Thoracic aorta (tissue), 2 donors: Measurements from ENCODE around the gene NREP. TPM values are rescaled to one million over a fixed set of nuclear protein-coding genes. Genes with fewer than 3 reads are reported as not detected.

Experiments used
- ATAC-seq: fragments of 150-250 bp; one replicate; pipeline ENCODE4 v1.8.0; 2017; ENCODE audit warnings: low read depth; ENCODE audit not compliant: insufficient number of reproducible peaks, low FRiP score
- DNase-seq: peaks from one replicate; pipeline ENCODE4 v3.0.0-alpha.2; 2020; ENCODE audit warnings: low spot score
- H3K27ac ChIP-seq, 2 donors: fragments of 200-600 bp; sonication (generic); 1 replicate in 1 of 2; 2 replicates in 1 of 2; pipeline ENCODE4 v1.5.1; 2016; ENCODE audit warnings: mild to moderate bottlenecking in 2 of 2, moderate library complexity in 2 of 2
- H3K27me3 ChIP-seq: fragments of 200-600 bp; sonication (generic); replicated peaks from 2 replicates; pipeline ENCODE4 v1.6.0; 2016; ENCODE audit warnings: mild to moderate bottlenecking; ENCODE audit not compliant: insufficient read depth
- H3K36me3 ChIP-seq: fragments of 200-600 bp; sonication (generic); one replicate; pipeline ENCODE4 v1.5.1; 2016
- H3K4me1 ChIP-seq, 2 donors: fragments of 200-600 bp; sonication (generic); 1 replicate in 1 of 2; 2 replicates in 1 of 2; pipeline versions ENCODE4 v1.5.1 to v1.6.0; 2016; ENCODE audit warnings: low read depth in 2 of 2, mild to moderate bottlenecking in 1 of 2; ENCODE audit not compliant: control insufficient read depth in 1 of 2
- H3K4me3 ChIP-seq: fragments of 200-600 bp; sonication (generic); 2 replicates; pipeline ENCODE4 v1.5.1; 2016; ENCODE audit warnings: mild to moderate bottlenecking
- H3K9me3 ChIP-seq: fragments of 200-600 bp; sonication (generic); 2 replicates; pipeline ENCODE4 v1.5.1; 2016
- total RNA-seq, 2 donors: library from RNA; depleted of rRNA; stranded (reverse); fragments of >200 nt; gene quantifications; one replicate each; pipeline versions ENCODE4 v1.1.0 to v1.2.3, GENCODE V29; 2016
- TF ChIP-seq, protein P1 (sequence below): fragments of 200-600 bp; sonication (generic); IDR thresholded peaks from one replicate; pipeline ENCODE4 v1.5.1; 2019; ENCODE audit warnings: antibody characterized with exemption

NREP gene, protein sequence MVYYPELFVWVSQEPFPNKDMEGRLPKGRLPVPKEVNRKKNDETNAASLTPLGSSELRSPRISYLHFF
- total RNA-seq, result 10 to 100 TPM; 15.3 to 18.0 TPM

DNA sequence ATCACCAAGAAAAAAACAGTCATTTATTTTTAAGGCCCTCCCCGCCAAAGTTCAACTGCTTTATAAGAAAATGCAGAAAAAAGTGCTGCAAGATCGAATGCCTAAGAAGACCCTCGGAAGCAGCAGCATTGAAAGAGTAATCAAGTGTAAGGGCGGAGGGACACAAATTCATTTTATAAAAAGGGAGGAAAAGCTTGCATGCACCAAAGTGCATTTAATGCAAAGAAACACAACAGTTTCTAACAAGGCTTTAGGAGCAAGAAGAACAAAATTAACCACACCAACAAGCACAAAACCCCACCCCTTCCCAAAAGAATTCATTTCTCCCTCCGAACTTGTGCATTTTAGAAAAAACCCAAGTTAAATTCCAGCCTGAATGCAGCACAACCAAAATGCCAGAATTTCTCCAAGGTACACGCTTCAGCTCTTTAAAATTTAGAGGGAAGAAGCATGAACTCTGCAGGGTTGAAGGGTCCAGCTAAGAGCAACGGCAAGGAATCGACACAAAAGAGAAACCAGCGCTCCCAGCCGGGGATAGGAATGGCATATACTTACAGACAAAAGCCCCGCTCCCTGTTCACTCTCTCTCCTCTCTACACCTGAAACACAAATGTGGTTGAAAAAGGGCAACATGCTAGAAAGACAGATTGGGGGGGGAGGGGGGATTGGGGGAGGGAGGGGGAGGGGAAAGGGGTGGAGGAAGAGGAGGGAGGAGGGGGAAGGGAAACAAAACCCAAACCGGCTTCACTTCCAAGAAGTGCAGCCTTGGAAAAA lies at the start of gene NREP:
NREP (minus strand) TSS at position 614 of the 774 bp plus-strand sequence. CDS start 1,422 bp downstream, outside the sequence.
- Histone ChIP-seq H3K36me3 (no peaks in the 10 kb centered on the region), H3K9me3 (no peaks in the 10 kb centered on the region), H3K27me3 (no peaks in the 10 kb centered on the region), H3K4me1 (peaks cover 17 to 24% of the 10 kb centered on the region in 2 donors), H3K27ac (peak within 1 kb of the TSS; percentile 70 to 81), H3K4me3 (peak within 1 kb of the TSS; percentile 77)
- no peak for DNase-seq
- TF ChIP-seq, protein P1, sequence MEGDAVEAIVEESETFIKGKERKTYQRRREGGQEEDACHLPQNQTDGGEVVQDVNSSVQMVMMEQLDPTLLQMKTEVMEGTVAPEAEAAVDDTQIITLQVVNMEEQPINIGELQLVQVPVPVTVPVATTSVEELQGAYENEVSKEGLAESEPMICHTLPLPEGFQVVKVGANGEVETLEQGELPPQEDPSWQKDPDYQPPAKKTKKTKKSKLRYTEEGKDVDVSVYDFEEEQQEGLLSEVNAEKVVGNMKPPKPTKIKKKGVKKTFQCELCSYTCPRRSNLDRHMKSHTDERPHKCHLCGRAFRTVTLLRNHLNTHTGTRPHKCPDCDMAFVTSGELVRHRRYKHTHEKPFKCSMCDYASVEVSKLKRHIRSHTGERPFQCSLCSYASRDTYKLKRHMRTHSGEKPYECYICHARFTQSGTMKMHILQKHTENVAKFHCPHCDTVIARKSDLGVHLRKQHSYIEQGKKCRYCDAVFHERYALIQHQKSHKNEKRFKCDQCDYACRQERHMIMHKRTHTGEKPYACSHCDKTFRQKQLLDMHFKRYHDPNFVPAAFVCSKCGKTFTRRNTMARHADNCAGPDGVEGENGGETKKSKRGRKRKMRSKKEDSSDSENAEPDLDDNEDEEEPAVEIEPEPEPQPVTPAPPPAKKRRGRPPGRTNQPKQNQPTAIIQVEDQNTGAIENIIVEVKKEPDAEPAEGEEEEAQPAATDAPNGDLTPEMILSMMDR, result no peak
- no peak for ATAC-seq

DNA sequence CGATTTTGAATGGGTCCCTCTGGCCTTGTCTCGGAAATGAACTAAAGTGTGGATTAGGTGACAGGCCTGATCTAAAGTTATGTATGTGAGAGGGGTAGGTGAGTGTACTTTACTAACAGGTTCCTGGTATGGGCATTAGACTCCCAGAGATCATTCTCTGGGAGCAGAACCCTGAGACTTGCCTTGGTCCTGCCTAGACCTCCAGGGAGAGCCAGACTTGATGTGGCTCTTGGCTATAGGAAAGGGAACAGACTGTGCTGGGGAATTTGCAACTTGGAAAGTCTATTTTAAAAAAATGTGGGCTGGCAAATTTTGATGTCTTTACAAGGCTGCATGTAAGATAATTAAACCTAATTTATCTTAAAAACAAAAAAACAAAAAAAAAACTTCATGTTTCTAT lies 49.8 kb upstream of the NREP start:
- peak overlapping the region; percentile 64 to 81 for H3K27ac ChIP-seq
- no peaks in the 10 kb centered on the region for H3K9me3 ChIP-seq
- no peak for ATAC-seq
- H3K4me3 ChIP-seq, result no peak overlapping the region
- no peak for DNase-seq
- H3K36me3 ChIP-seq, result no peaks in the 10 kb centered on the region
- peaks cover 14 to 42% of the 10 kb centered on the region in 2 donors for H3K4me1 ChIP-seq
- TF ChIP-seq, protein P1, result no peak
- H3K27me3 ChIP-seq, result no peaks in the 10 kb centered on the region

DNA sequence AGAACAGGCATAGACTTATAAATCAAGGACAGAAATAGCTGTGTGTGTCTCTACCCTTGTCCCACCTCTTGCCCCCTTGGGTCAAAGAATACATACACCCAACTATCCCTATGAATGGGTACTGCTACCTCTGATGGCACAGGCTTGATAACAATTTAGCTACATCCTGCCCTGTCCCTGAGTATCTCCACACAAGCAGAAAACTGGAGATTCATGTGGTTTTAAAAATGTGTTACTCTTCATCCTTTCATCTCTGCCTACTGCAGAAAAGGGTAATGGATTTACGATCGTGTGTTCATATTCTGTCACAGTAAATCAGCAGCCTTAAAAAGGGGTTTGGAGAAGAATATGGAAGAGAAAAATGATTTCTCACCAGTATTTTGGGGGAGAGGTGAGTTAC lies 49.2 kb upstream of the NREP start:
- DNase-seq (no peak), ATAC-seq (no peak)
- no peaks in the 10 kb centered on the region for H3K27me3 ChIP-seq
- TF ChIP-seq, protein P1, result no peak
- no peaks in the 10 kb centered on the region for H3K9me3 ChIP-seq
- no peaks in the 10 kb centered on the region for H3K36me3 ChIP-seq
- H3K4me1 ChIP-seq, result peaks cover 14 to 42% of the 10 kb centered on the region in 2 donors
- H3K4me3 ChIP-seq, result no peak overlapping the region
- H3K27ac ChIP-seq, result peak overlapping the region; percentile 64 to 81

DNA sequence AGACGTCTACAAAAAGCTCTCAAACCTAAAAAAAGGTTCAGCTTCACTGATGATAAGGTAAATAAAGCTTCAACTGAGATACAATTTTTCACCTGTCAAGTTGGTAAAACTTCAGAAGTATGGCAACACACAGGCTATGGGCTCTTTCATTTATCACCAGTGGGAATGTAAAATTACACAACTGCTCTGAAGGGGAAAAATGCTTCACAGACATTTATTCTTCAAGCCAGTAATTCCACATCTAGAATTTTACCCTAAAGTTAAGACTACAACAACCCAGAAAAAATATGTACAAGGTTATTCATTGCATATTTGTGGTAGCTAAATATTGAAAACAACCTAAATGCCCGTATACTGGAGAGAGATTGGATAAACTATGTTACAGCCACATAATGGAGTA lies 48.1 kb upstream of the NREP start:
- Histone ChIP-seq H3K27me3 (no peaks in the 10 kb centered on the region), H3K36me3 (no peaks in the 10 kb centered on the region), H3K27ac (no peak overlapping the region), H3K4me1 (peaks cover 14 to 38% of the 10 kb centered on the region in 2 donors), H3K4me3 (no peak overlapping the region), H3K9me3 (no peaks in the 10 kb centered on the region)
- ATAC-seq, result no peak
- DNase-seq, result no peak
- TF ChIP-seq, protein P1, result no peak

DNA sequence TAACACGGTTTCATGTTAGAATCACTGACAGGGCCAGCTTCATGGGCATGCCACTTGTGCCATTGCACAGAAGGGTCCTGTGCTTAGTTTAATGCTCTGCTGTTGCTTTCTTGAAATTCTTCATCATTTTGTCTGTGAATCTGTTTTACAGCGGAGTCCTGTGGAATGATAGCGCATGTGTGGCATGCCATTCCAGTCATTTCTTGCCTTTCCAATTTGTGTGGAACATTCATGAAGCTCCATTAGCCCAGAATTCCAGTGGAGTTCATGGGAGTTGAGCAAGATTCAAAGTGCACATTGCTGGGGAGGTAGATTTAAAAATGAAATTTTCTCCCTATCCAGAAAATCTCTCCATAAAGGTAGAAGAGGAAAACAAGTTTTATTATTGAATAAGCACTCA lies 43.4 kb upstream of the NREP start:
- Histone ChIP-seq H3K36me3 (no peaks in the 10 kb centered on the region), H3K27ac (no peak overlapping the region), H3K27me3 (no peaks in the 10 kb centered on the region), H3K4me1 (no peaks in the 10 kb centered on the region), H3K4me3 (no peak overlapping the region), H3K9me3 (no peaks in the 10 kb centered on the region)
- no peak for ATAC-seq
- no peak for DNase-seq
- TF ChIP-seq, protein P1, result no peak
